Keratinocyte (primary cell): ENCODE results near the gene PRRC2B.

Experiments used
- CTCF ChIP-seq, 3 experiments: IDR thresholded peaks in 1 of 3; conservative IDR thresholded peaks in 1 of 3; optimal IDR thresholded peaks in 1 of 3; 2 replicates in 2 of 3; 3 replicates in 1 of 3; pipeline versions ENCODE3 to v1.5.1; 2011; ENCODE audit warnings: low read length in 3 of 3, mild to moderate bottlenecking in 3 of 3, moderate library complexity in 2 of 3, control low read depth in 1 of 3, inconsistent platforms in 1 of 3; ENCODE audit not compliant: insufficient read depth in 2 of 3; ENCODE audit errors: extremely low read depth in 1 of 3
- EZH2 ChIP-seq: IDR thresholded peaks from one replicate; pipeline ENCODE4 v1.6.1; 2012; ENCODE audit warnings: inconsistent platforms, mild to moderate bottlenecking, low read length, moderate library complexity

- peak in 1 of 3 experiments; percentile 15 for TF ChIP-seq CTCF (optimal IDR thresholded peaks at IDR 0.05 in 1 of 3, IDR thresholded peaks at IDR 0.05 in 1 of 3, conservative IDR thresholded peaks at IDR 0.05 in 1 of 3; ENCODE audit: extremely low read depth in 1 of 3, insufficient read depth in 2 of 3, low read length in 3 of 3)
- TF ChIP-seq EZH2, result no peak
These were observed 136.6 kb downstream of the PRRC2B start for GRCh38 chr9:131530546-131530919.
